Measurements from ENCODE around the gene MT1X.
A peak's percentile ranks its signal among the peaks of the same experiment; 100 is the strongest.
"Not testable (repeated sequence)": the region's sequence is repeated elsewhere in the genome, so short reads cannot be mapped to it uniquely, and the experiment has no call there.

The MT1X gene

DNA sequence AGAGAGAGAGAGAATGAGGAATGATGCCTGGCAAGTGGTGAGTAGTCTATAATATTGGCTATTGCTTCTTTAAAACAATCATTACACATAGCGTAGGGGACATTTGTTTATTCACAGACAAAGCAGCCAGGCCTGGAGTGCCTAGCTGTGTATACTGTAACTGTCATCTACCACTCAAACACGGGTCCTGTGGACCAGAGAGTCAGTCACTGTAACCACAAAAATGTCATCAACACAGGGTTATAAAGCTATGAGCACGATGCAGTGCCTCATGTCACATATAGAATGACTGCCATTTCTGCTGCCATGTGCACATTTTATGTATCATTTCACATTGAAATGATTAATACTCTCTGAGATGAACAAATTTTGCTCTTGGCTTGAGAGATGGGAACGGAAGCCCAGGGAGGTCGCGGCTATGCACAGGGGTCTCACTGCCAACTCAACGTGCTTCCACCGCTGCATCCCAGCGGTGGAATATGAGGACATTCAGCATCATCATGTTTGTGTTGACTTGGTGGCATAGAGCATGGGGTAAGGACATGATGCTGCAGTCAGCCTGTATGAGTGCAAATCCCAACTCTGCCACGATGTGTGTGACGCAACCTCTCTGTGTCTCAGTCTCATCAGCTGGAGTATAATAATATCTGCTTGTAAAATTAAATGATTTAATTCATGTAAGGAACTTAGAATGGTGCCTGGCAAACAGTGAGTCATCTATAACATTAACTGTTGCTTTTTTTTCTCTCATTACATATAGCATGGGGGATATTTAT, 9.3 kb upstream of the MT1X start:
- no peak overlapping the region for H2AK5ac ChIP-seq (ENCODE audit: low read length)
- H4K12ac ChIP-seq (ENCODE audit: low read depth, low read length): no peak overlapping the region
- no peak overlapping the region for H2BK12ac ChIP-seq (ENCODE audit: low read length)
- H3K4me3 ChIP-seq (ENCODE audit: low read depth, low read length): no peak overlapping the region
- peaks cover 0 to 3% of the 10 kb centered on the region in 2 experiments for H3K4me1 ChIP-seq (ENCODE audit: control insufficient read depth in 1 of 2, insufficient read depth in 2 of 2, low read length in 2 of 2)
- no peak overlapping the region for H4K91ac ChIP-seq (ENCODE audit: low read depth, low read length)
- no peak for DNase-seq
- WGBS (ENCODE audit: extremely low coverage, insufficient coverage, insufficient read length): no CpG with 5 or more reads among the region's 11 CpGs
- H3K9me3 ChIP-seq (ENCODE audit: insufficient read depth, low read depth, low read length): peaks cover 5% of the 10 kb centered on the region
- no peak overlapping the region for H3K9ac ChIP-seq (ENCODE audit: low read length)
- H3K14ac ChIP-seq (ENCODE audit: low read length): no peak overlapping the region
- no peak overlapping the region for H3K27ac ChIP-seq (ENCODE audit: low read depth, low read length)
- H3K27me3 ChIP-seq (ENCODE audit: insufficient read depth, low read length): peaks cover 55% of the 10 kb centered on the region
- no peak overlapping the region for H3K4ac ChIP-seq (ENCODE audit: low read depth, low read length)
- no peaks in the 10 kb centered on the region for H3K79me1 ChIP-seq (ENCODE audit: low read length)
- no peak overlapping the region for H3K23ac ChIP-seq (ENCODE audit: low read length)
- no peaks in the 10 kb centered on the region for H3K79me2 ChIP-seq (ENCODE audit: control insufficient read depth, insufficient read depth, low read length, poor library complexity)
- H3K18ac ChIP-seq (ENCODE audit: low read length): no peak overlapping the region
- no peak overlapping the region for H2BK5ac ChIP-seq (ENCODE audit: low read depth, low read length, poor library complexity)
- H3K36me3 ChIP-seq (ENCODE audit: control insufficient read depth in 1 of 2, insufficient read depth in 2 of 2, low read length in 2 of 2): peaks cover 0 to 2% of the 10 kb centered on the region in 2 experiments
- no peak overlapping the region for H4K8ac ChIP-seq (ENCODE audit: low read depth, low read length)
- H3K4me2 ChIP-seq (ENCODE audit: low read length): no peak overlapping the region
- H2AFZ ChIP-seq (ENCODE audit: insufficient read depth, low read length, poor library complexity): no peak overlapping the region
- no peak overlapping the region for H2BK120ac ChIP-seq (ENCODE audit: insufficient read depth, low read length, poor library complexity)

DNA sequence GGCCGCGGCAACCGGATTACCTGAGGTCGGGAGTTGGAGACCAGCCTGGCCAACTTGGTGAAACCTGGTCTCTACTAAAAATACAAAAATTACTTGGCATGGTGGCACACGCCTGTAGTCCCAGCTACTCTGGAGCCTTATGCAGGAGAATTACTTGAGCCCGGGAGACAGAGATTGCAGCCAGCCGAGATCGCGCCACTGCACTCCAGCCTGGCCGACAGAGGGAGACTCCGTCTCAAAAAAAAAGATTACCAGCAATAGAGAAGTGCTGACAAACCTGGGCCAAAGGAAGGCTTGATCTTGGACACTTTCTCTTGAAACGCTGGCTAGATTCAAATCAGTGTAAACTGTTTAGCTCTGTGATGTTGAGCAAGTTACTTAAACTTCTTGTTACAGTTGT, 8.3 kb upstream of the MT1X start:
- peak; percentile 40 to 65 for DNase-seq
- no peak overlapping the region for H3K9ac ChIP-seq (ENCODE audit: low read length)
- no peak overlapping the region for H4K12ac ChIP-seq (ENCODE audit: low read depth, low read length)
- no CpG with 5 or more reads among the region's 12 CpGs for WGBS (ENCODE audit: extremely low coverage, insufficient coverage, insufficient read length)
- no peak overlapping the region for H2BK120ac ChIP-seq (ENCODE audit: insufficient read depth, low read length, poor library complexity)
- no peak overlapping the region for H4K91ac ChIP-seq (ENCODE audit: low read depth, low read length)
- H2BK12ac ChIP-seq (ENCODE audit: low read length): no peak overlapping the region
- no peak overlapping the region for H3K4me2 ChIP-seq (ENCODE audit: low read length)
- H2AFZ ChIP-seq (ENCODE audit: insufficient read depth, low read length, poor library complexity): no peak overlapping the region
- H3K27ac ChIP-seq (ENCODE audit: low read depth, low read length): no peak overlapping the region
- H4K8ac ChIP-seq (ENCODE audit: low read depth, low read length): no peak overlapping the region
- no peak overlapping the region for H3K18ac ChIP-seq (ENCODE audit: low read length)
- H3K4me3 ChIP-seq (ENCODE audit: low read depth, low read length): no peak overlapping the region
- H3K79me1 ChIP-seq (ENCODE audit: low read length): no peaks in the 10 kb centered on the region
- no peaks in the 10 kb centered on the region for H3K4me1 ChIP-seq (ENCODE audit: control insufficient read depth in 1 of 2, insufficient read depth in 2 of 2, low read length in 2 of 2)
- no peak overlapping the region for H2AK5ac ChIP-seq (ENCODE audit: low read length)
- H3K27me3 ChIP-seq (ENCODE audit: insufficient read depth, low read length): peaks cover 45% of the 10 kb centered on the region
- H3K9me3 ChIP-seq (ENCODE audit: insufficient read depth, low read depth, low read length): peaks cover 3% of the 10 kb centered on the region
- H2BK5ac ChIP-seq (ENCODE audit: low read depth, low read length, poor library complexity): no peak overlapping the region
- H3K36me3 ChIP-seq (ENCODE audit: control insufficient read depth in 1 of 2, insufficient read depth in 2 of 2, low read length in 2 of 2): peaks cover 0 to 2% of the 10 kb centered on the region in 2 experiments
- H3K23ac ChIP-seq (ENCODE audit: low read length): no peak overlapping the region
- H3K4ac ChIP-seq (ENCODE audit: low read depth, low read length): no peak overlapping the region
- H3K14ac ChIP-seq (ENCODE audit: low read length): no peak overlapping the region
- H3K79me2 ChIP-seq (ENCODE audit: control insufficient read depth, insufficient read depth, low read length, poor library complexity): no peaks in the 10 kb centered on the region

DNA sequence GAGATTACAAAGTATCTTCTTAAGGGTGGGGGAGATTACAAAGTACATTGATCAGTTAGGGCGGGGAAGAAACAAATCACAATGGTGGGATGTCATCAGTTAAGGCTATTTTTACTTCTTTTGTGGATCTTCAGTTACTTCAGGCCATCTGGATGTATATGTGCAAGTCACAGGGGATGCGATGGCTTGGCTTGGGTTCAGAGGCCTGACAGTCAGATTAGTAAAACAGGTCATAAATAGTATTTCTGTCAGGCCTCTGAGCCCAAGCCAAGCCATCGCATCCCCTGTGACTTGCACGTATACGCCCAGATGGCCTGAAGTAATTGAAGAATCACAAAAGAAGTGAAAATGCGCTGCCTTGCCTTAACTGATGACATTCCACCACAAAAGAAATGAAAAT, 7.7 kb upstream of the MT1X start:
- H2BK5ac ChIP-seq (ENCODE audit: low read depth, low read length, poor library complexity); H3K4ac ChIP-seq (ENCODE audit: low read depth, low read length); DNase-seq; H2BK120ac ChIP-seq (ENCODE audit: insufficient read depth, low read length, poor library complexity); H3K36me3 ChIP-seq (ENCODE audit: control insufficient read depth in 1 of 2, insufficient read depth in 2 of 2, low read length in 2 of 2); H4K91ac ChIP-seq (ENCODE audit: low read depth, low read length); H3K4me1 ChIP-seq (ENCODE audit: control insufficient read depth in 1 of 2, insufficient read depth in 2 of 2, low read length in 2 of 2); H4K8ac ChIP-seq (ENCODE audit: low read depth, low read length); H2BK12ac ChIP-seq (ENCODE audit: low read length); H2AFZ ChIP-seq (ENCODE audit: insufficient read depth, low read length, poor library complexity); H3K27ac ChIP-seq (ENCODE audit: low read depth, low read length); H3K9me3 ChIP-seq (ENCODE audit: insufficient read depth, low read depth, low read length); H3K4me3 ChIP-seq (ENCODE audit: low read depth, low read length); H3K9ac ChIP-seq (ENCODE audit: low read length); H3K18ac ChIP-seq (ENCODE audit: low read length); H3K79me1 ChIP-seq (ENCODE audit: low read length); H3K4me2 ChIP-seq (ENCODE audit: low read length); H3K14ac ChIP-seq (ENCODE audit: low read length); H3K23ac ChIP-seq (ENCODE audit: low read length); H2AK5ac ChIP-seq (ENCODE audit: low read length); H3K79me2 ChIP-seq (ENCODE audit: control insufficient read depth, insufficient read depth, low read length, poor library complexity); H4K12ac ChIP-seq (ENCODE audit: low read depth, low read length): not testable (repeated sequence)
- no CpG with 5 or more reads among the region's 6 CpGs for WGBS (ENCODE audit: extremely low coverage, insufficient coverage, insufficient read length)
- peaks cover 38% of the 10 kb centered on the region for H3K27me3 ChIP-seq (ENCODE audit: insufficient read depth, low read length)

DNA sequence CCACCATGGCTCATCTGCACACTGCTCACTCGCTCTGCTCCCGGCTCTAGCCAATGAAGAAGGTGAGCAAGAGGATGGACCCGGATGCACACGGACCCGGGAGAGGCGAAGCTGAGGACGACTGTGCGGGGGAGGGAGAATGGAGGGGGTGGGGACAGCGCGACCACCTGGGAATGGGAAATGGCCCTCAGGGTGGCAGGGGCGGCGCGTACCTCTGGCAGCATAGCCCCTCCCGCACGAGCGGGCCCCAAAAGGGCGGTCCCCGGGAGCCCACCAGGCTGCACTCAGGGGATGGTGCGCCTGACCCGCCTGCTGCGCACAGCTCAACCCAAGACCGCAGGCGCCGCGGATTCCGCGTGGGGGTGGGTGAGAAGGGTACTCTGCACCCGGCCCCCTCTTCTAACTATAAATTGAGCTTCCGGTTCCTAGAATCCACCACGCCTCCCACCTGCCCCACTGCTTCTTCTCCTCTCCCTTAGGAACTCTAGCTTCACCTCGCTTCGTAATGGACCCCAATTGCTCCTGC, 6.5 kb upstream of the MT1X start:
- Histone ChIP-seq H4K91ac (ENCODE audit: low read depth, low read length) (no peak overlapping the region), H3K4ac (ENCODE audit: low read depth, low read length) (no peak overlapping the region), H3K9ac (ENCODE audit: low read length) (no peak overlapping the region), H3K4me2 (ENCODE audit: low read length) (peak overlapping the region; percentile 46), H4K8ac (ENCODE audit: low read depth, low read length) (no peak overlapping the region), H3K27me3 (ENCODE audit: insufficient read depth, low read length) (peaks cover 27% of the 10 kb centered on the region), H4K12ac (ENCODE audit: low read depth, low read length) (no peak overlapping the region), H3K79me1 (ENCODE audit: low read length) (no peaks in the 10 kb centered on the region), H2AK5ac (ENCODE audit: low read length) (no peak overlapping the region), H3K27ac (ENCODE audit: low read depth, low read length) (no peak overlapping the region), H3K4me1 (ENCODE audit: control insufficient read depth in 1 of 2, insufficient read depth in 2 of 2, low read length in 2 of 2) (no peaks in the 10 kb centered on the region), H3K23ac (ENCODE audit: low read length) (no peak overlapping the region), H2BK120ac (ENCODE audit: insufficient read depth, low read length, poor library complexity) (no peak overlapping the region), H3K4me3 (ENCODE audit: low read depth, low read length) (no peak overlapping the region), H2BK5ac (ENCODE audit: low read depth, low read length, poor library complexity) (no peak overlapping the region), H2BK12ac (ENCODE audit: low read length) (no peak overlapping the region), H3K79me2 (ENCODE audit: control insufficient read depth, insufficient read depth, low read length, poor library complexity) (no peaks in the 10 kb centered on the region), H3K14ac (ENCODE audit: low read length) (no peak overlapping the region), H3K18ac (ENCODE audit: low read length) (no peak overlapping the region), H2AFZ (ENCODE audit: insufficient read depth, low read length, poor library complexity) (no peak overlapping the region), H3K9me3 (ENCODE audit: insufficient read depth, low read depth, low read length) (no peaks in the 10 kb centered on the region), H3K36me3 (ENCODE audit: control insufficient read depth in 1 of 2, insufficient read depth in 2 of 2, low read length in 2 of 2) (peaks cover 0 to 2% of the 10 kb centered on the region in 2 experiments)
- no CpG with 5 or more reads among the region's 32 CpGs for WGBS (ENCODE audit: extremely low coverage, insufficient coverage, insufficient read length)
- DNase-seq: peak in 1 of 2 donors; percentile 29

Measured in trophoblast cell (in vitro differentiated cells and primary cell).